ENCODE data around the gene CDH24. TPM values are rescaled to one million over a fixed set of nuclear protein-coding genes. Genes with fewer than 3 reads are reported as not detected.

The CDH24 gene
- total RNA-seq, 2 donors from 2014 or later = 4.9 to 9.9 TPM

DNA sequence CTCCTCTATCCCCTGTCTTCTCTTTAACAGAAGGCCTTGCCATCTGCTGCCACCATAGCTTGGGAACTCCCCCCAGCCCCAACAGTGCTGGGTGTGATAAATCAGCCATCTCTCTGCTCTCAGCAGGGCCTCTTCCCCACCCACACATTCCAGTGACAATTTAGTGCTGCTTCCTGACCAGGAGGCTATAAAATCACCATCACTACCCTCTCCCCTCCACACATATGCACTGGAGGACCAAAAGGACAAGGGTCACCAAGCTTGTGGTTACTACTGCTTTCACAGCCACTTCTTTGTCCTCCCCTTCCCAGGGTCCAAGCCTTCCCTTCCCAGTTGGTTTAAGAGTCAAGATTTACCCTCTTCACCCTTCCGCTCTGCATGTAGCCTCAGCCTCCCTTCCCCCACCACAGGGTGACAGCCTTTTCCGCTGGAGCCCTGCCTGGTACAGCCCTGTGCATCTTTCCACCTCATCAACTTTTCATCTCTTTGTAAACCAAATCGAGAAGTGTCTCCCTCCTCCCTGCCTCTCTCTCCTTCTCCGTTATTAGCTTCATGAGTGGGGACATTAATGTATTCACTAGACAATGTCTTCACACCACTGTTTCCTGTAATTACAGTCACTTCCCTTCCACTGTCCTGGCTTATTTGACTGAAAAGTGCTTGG, 32.0 kb downstream of the CDH24 start:
- Histone ChIP-seq H3K4me1 (peaks cover 6% of the 10 kb centered on the region), H3K27ac (no peak overlapping the region), H3K27me3 (no peaks in the 10 kb centered on the region), H3K36me3 (replicated peaks in 1 of 2; ENCODE audit: insufficient read depth in 1 of 2, low read depth in 2 of 2) (peaks cover 0 to 8% of the 10 kb centered on the region in 2 donors), H3K4me3 (no peak overlapping the region), H3K9me3 (no peaks in the 10 kb centered on the region)
- WGBS, 2 donors = 78 to 87% methylated on average over 4 of the region's 4 CpGs
- ATAC-seq (no peak), DNase-seq (no peak)
- intact Hi-C loops (cut with DNase I) = no loop called here
- TF ChIP-seq, protein P1, sequence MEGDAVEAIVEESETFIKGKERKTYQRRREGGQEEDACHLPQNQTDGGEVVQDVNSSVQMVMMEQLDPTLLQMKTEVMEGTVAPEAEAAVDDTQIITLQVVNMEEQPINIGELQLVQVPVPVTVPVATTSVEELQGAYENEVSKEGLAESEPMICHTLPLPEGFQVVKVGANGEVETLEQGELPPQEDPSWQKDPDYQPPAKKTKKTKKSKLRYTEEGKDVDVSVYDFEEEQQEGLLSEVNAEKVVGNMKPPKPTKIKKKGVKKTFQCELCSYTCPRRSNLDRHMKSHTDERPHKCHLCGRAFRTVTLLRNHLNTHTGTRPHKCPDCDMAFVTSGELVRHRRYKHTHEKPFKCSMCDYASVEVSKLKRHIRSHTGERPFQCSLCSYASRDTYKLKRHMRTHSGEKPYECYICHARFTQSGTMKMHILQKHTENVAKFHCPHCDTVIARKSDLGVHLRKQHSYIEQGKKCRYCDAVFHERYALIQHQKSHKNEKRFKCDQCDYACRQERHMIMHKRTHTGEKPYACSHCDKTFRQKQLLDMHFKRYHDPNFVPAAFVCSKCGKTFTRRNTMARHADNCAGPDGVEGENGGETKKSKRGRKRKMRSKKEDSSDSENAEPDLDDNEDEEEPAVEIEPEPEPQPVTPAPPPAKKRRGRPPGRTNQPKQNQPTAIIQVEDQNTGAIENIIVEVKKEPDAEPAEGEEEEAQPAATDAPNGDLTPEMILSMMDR (IDR thresholded peaks at IDR 0.05) = no peak
- TF ChIP-seq POLR2A (IDR thresholded peaks at IDR 0.05) = no peak

GRCh38 chr14:23024612-23025075, 32.7 kb downstream of the CDH24 start:
- 74 to 77% methylated on average over 7 of the region's 7 CpGs for WGBS, 2 donors

DNA sequence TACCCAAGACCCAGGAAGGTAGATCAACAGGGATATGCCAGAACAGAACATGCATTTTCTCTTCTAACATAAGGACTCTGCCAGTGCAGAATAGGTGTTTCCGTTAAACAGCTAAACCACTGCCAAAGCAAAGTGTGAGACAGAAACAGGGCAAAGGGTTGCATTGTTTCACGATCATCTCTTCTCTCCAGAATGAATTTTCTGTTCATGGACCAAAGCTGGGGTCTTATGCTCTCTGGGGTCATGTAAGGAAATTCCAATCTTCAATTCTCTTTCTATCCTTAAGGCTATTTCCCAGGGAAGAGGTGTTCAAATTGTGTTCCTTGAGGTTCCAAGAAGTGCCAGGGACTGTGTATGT, 33.5 kb downstream of the CDH24 start:
- TF ChIP-seq, protein P1 (IDR thresholded peaks at IDR 0.05) = no peak
- TF ChIP-seq POLR2A (IDR thresholded peaks at IDR 0.05) = no peak
- H3K4me1 ChIP-seq = peaks cover 2% of the 10 kb centered on the region
- no peaks in the 10 kb centered on the region for H3K27me3 ChIP-seq
- no peaks in the 10 kb centered on the region for H3K9me3 ChIP-seq
- peaks cover 0 to 8% of the 10 kb centered on the region in 2 donors for H3K36me3 ChIP-seq (replicated peaks in 1 of 2; ENCODE audit: insufficient read depth in 1 of 2, low read depth in 2 of 2)
- intact Hi-C loops (cut with DNase I) = no loop called here
- no peak overlapping the region for H3K27ac ChIP-seq
- WGBS, 2 donors = 85 to 89% methylated on average over 2 of the region's 2 CpGs
- H3K4me3 ChIP-seq = no peak overlapping the region
- ATAC-seq (no peak), DNase-seq (no peak)

More at GRCh38 chr14:23024612-23025075, 32.7 kb downstream of the CDH24 start:
- no peak for DNase-seq
- peaks cover 0 to 8% of the 10 kb centered on the region in 2 donors for H3K36me3 ChIP-seq (replicated peaks in 1 of 2; ENCODE audit: insufficient read depth in 1 of 2, low read depth in 2 of 2)
- H3K9me3 ChIP-seq = no peaks in the 10 kb centered on the region
- no peak overlapping the region for H3K27ac ChIP-seq
- no peak for ATAC-seq
- no peaks in the 10 kb centered on the region for H3K27me3 ChIP-seq
- H3K4me3 ChIP-seq = no peak overlapping the region
- peaks cover 6% of the 10 kb centered on the region for H3K4me1 ChIP-seq
- TF ChIP-seq, protein P1 (IDR thresholded peaks at IDR 0.05) = no peak
- no peak for TF ChIP-seq POLR2A (IDR thresholded peaks at IDR 0.05)
- intact Hi-C loops (cut with DNase I) = no loop called here

DNA sequence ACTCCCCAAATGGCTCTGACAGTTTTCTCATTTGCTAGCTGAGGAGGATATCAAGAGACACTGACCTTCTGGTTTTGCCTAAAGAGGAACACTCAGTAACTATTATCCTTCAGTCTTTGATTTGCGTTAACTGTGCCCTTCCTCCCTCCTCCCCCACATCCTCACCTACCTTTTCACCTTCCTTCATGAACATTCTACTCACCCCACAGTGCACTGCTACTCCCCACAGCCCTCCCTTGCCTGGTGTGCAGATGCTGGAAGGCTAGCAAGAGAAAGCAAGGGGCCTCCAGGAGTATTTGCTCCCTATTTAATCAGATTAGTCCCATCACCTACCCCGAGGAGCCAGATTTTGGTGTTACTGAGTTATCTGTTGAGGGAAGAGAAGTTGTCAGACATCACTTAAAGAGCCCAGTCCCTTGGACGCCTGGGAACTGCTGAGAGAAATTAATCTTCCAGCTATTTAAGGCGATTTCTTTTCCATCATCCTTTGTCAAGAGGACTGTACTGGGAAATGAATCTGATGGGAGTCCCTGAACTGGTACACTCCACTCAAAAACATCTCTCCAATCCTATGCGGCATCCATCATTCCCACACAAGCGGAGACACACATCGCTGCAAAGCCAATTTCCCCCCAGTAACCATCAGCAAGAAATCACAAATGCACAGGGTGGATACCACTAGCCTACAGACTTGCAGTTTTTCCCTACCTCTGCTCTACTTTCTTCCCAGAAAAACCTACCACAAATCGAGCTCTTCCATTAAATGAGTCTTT, 34.1 kb downstream of the CDH24 start:
- H3K9me3 ChIP-seq = no peaks in the 10 kb centered on the region
- H3K27ac ChIP-seq = no peak overlapping the region
- no peak for TF ChIP-seq POLR2A (IDR thresholded peaks at IDR 0.05)
- TF ChIP-seq, protein P1 (IDR thresholded peaks at IDR 0.05) = no peak
- no peak for DNase-seq
- no peaks in the 10 kb centered on the region for H3K27me3 ChIP-seq
- ATAC-seq = no peak
- intact Hi-C loops (cut with DNase I) = no loop called here
- WGBS, 2 donors = 69 to 76% methylated on average over 8 of the region's 8 CpGs
- no peaks in the 10 kb centered on the region for H3K4me1 ChIP-seq
- H3K4me3 ChIP-seq = no peak overlapping the region
- peaks cover 0 to 8% of the 10 kb centered on the region in 2 donors for H3K36me3 ChIP-seq (replicated peaks in 1 of 2; ENCODE audit: insufficient read depth in 1 of 2, low read depth in 2 of 2)

Measured in body of pancreas (tissue), 4 donors.